DOHH2 (cell line): ENCODE measurements around the gene SHROOM1.

Experiments
- H3F3A ChIP-seq: fragments of 200-600 bp; sonication (generic), shearing (Covaris generic); 2 replicates; pipeline ENCODE4 v1.6.0; 2016; ENCODE audit warnings: antibody characterized with exemption, mild to moderate bottlenecking; ENCODE audit not compliant: control insufficient read depth, insufficient read depth
- H3K27ac ChIP-seq: fragments of 200-600 bp; sonication (generic); 2 replicates; pipeline ENCODE4 v1.5.1; 2014; ENCODE audit warnings: low read depth, mild to moderate bottlenecking, low read length, moderate library complexity
- H3K27me3 ChIP-seq: fragments of 200-600 bp; sonication (generic); 2 replicates; pipeline ENCODE4 v1.6.1; 2014; ENCODE audit warnings: mild to moderate bottlenecking, low read length, mixed read lengths; ENCODE audit not compliant: control insufficient read depth
- H3K36me3 ChIP-seq: fragments of 200-600 bp; sonication (generic); 2 replicates; pipeline ENCODE4 v1.6.1; 2014; ENCODE audit warnings: mild to moderate bottlenecking, low read length, moderate library complexity, mixed read lengths; ENCODE audit not compliant: control insufficient read depth
- H3K4me1 ChIP-seq: fragments of 200-600 bp; sonication (generic); 2 replicates; pipeline ENCODE4 v1.6.1; 2014; ENCODE audit warnings: mild to moderate bottlenecking, low read length, mixed read lengths; ENCODE audit not compliant: control insufficient read depth
- H3K4me2 ChIP-seq: fragments of 200-600 bp; sonication (generic); 2 replicates; pipeline ENCODE4 v1.6.0; 2014; ENCODE audit warnings: mild to moderate bottlenecking, low read length, moderate library complexity
- H3K4me3 ChIP-seq: fragments of 200-600 bp; sonication (generic); 2 replicates; pipeline ENCODE4 v1.5.1; 2014; ENCODE audit warnings: mild to moderate bottlenecking, low read length, mixed read lengths
- H3K79me2 ChIP-seq: fragments of 200-600 bp; sonication (generic); 2 replicates; pipeline ENCODE4 v1.6.1; 2014; ENCODE audit warnings: mild to moderate bottlenecking, low read length, mixed read lengths; ENCODE audit not compliant: control insufficient read depth
- H3K9me2 ChIP-seq: fragments of 200-600 bp; sonication (generic); replicated peaks from 2 replicates; pipeline ENCODE4 v1.6.1; 2014; ENCODE audit warnings: mild to moderate bottlenecking, low read length, mixed read lengths; ENCODE audit not compliant: control insufficient read depth
- H3K9me3 ChIP-seq: fragments of 200-600 bp; sonication (generic); 2 replicates; pipeline ENCODE4 v1.6.1; 2014; ENCODE audit warnings: antibody characterized with exemption, low read length, mixed read lengths; ENCODE audit not compliant: control insufficient read depth, insufficient read depth
- H4K20me1 ChIP-seq: fragments of 200-600 bp; sonication (generic); 2 replicates; pipeline ENCODE4 v1.6.0; 2014; ENCODE audit warnings: low read depth, mild to moderate bottlenecking, antibody characterized with exemption, low read length, moderate library complexity; ENCODE audit not compliant: control insufficient read depth, insufficient read depth
- EZH2phosphoT487 ChIP-seq: fragments of 200-600 bp; sonication (generic); IDR thresholded peaks from 2 replicates; pipeline ENCODE4 v1.6.1; 2017; ENCODE audit warnings: borderline replicate concordance, mild to moderate bottlenecking, antibody characterized with exemption, low read length, moderate library complexity, mixed read lengths
- TF ChIP-seq, protein P1 (sequence below): fragments of 200-600 bp; sonication (generic); IDR thresholded peaks from one replicate; pipeline ENCODE4 v1.5.1; 2014; ENCODE audit warnings: antibody characterized with exemption, mild to moderate bottlenecking, low read depth, low read length; ENCODE audit not compliant: poor library complexity, severe bottlenecking

SHROOM1 gene

GRCh38 chr5:132779961-132780360 lies 50.5 kb downstream of the SHROOM1 start:
- H3K27me3 ChIP-seq, result peaks cover 72% of the 10 kb centered on the region

DNA sequence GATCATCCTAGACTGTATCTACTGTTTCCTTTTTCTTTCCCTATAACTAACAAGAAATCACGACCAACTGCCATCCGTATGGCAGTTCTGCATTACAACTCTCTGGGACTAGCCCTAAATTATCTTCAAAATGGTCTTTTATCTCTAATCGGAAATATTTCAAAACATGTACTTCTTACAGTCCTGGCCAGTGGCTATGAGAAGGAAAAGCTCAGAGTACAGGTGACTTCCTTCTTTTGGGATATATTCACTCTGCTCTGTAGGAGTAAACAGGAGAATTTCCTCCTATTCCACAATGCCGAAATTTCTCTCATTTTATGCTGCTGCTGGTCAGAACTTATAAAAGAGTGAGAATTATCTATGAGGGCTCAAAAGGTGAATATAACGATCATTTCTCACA lies 51.6 kb downstream of the SHROOM1 start:
- Histone ChIP-seq H4K20me1 (no peaks in the 10 kb centered on the region), H3K4me1 (no peaks in the 10 kb centered on the region), H3K27me3 (peaks cover 68% of the 10 kb centered on the region), H3K79me2 (no peaks in the 10 kb centered on the region), H3K4me2 (no peak overlapping the region), H3K9me2 (no peaks in the 10 kb centered on the region), H3K9me3 (no peaks in the 10 kb centered on the region), H3K4me3 (no peak overlapping the region), H3K36me3 (no peaks in the 10 kb centered on the region), H3F3A (peaks cover 8% of the 10 kb centered on the region; the same call in 1 of the 2 replicates), H3K27ac (no peak overlapping the region)
- TF ChIP-seq EZH2phosphoT487, result no peak
- TF ChIP-seq, protein P1, sequence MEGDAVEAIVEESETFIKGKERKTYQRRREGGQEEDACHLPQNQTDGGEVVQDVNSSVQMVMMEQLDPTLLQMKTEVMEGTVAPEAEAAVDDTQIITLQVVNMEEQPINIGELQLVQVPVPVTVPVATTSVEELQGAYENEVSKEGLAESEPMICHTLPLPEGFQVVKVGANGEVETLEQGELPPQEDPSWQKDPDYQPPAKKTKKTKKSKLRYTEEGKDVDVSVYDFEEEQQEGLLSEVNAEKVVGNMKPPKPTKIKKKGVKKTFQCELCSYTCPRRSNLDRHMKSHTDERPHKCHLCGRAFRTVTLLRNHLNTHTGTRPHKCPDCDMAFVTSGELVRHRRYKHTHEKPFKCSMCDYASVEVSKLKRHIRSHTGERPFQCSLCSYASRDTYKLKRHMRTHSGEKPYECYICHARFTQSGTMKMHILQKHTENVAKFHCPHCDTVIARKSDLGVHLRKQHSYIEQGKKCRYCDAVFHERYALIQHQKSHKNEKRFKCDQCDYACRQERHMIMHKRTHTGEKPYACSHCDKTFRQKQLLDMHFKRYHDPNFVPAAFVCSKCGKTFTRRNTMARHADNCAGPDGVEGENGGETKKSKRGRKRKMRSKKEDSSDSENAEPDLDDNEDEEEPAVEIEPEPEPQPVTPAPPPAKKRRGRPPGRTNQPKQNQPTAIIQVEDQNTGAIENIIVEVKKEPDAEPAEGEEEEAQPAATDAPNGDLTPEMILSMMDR, result no peak

More at GRCh38 chr5:132779961-132780360, 50.5 kb downstream of the SHROOM1 start:
- no peaks in the 10 kb centered on the region for H4K20me1 ChIP-seq
- TF ChIP-seq, protein P1, result no peak
- no peak for TF ChIP-seq EZH2phosphoT487
- H3K9me2 ChIP-seq, result no peaks in the 10 kb centered on the region
- no peaks in the 10 kb centered on the region for H3K79me2 ChIP-seq
- no peak overlapping the region for H3K4me2 ChIP-seq
- no peak overlapping the region for H3K27ac ChIP-seq
- no peaks in the 10 kb centered on the region for H3K9me3 ChIP-seq
- H3F3A ChIP-seq, result peaks cover 8% of the 10 kb centered on the region; the same call in 1 of the 2 replicates
- no peaks in the 10 kb centered on the region for H3K4me1 ChIP-seq
- H3K36me3 ChIP-seq, result no peaks in the 10 kb centered on the region
- H3K4me3 ChIP-seq, result no peak overlapping the region

GRCh38 chr5:132778129-132778528 lies 52.3 kb downstream of the SHROOM1 start:
- H3K4me3 ChIP-seq, result no peak overlapping the region
- peaks cover 8% of the 10 kb centered on the region; the same call in 1 of the 2 replicates for H3F3A ChIP-seq
- H3K4me2 ChIP-seq, result no peak overlapping the region
- H3K27me3 ChIP-seq, result peaks cover 65% of the 10 kb centered on the region
- H3K9me2 ChIP-seq, result no peaks in the 10 kb centered on the region
- no peak overlapping the region for H3K27ac ChIP-seq
- no peaks in the 10 kb centered on the region for H3K9me3 ChIP-seq
- H3K36me3 ChIP-seq, result no peaks in the 10 kb centered on the region
- H4K20me1 ChIP-seq, result no peaks in the 10 kb centered on the region
- H3K79me2 ChIP-seq, result no peaks in the 10 kb centered on the region
- no peaks in the 10 kb centered on the region for H3K4me1 ChIP-seq
- TF ChIP-seq, protein P1, result no peak
